GM12873 (cell line): ENCODE results near the gene HAO2.

Experiments
- CTCF ChIP-seq: IDR thresholded peaks from 2 replicates; pipeline ENCODE4 v1.5.1; 2012; ENCODE audit warnings: low read depth, mild to moderate bottlenecking, moderate library complexity, low read length, control low read depth; ENCODE audit not compliant: insufficient read depth; ENCODE audit errors: missing control alignments

HAO2 gene

GRCh38 chr1:119396982-119397381 is 28.4 kb downstream of the HAO2 start:
- TF ChIP-seq CTCF: no peak

GRCh38 chr1:119397986-119398385 is 29.4 kb downstream of the HAO2 start:
- no peak for TF ChIP-seq CTCF

- no peak for TF ChIP-seq CTCF
These were observed 36.2 kb downstream of the HAO2 start for GRCh38 chr1:119404736-119405135.

GRCh38 chr1:119409731-119410130 is 41.1 kb downstream of the HAO2 start:
- TF ChIP-seq CTCF: no peak

- no peak for TF ChIP-seq CTCF
These were observed 42.4 kb downstream of the HAO2 start for GRCh38 chr1:119410961-119411360.

GRCh38 chr1:119414950-119415349 is 46.4 kb downstream of the HAO2 start, which contains the start of gene HSD3B2:
Gene HSD3B2, plus strand, starts transcription at chr1:119415150. Its CDS starts 270 bp downstream, at chr1:119415420.
- no peak for TF ChIP-seq CTCF

GRCh38 chr1:119416006-119416640 is 47.5 kb downstream of the HAO2 start:
- TF ChIP-seq CTCF: no peak
